ENCODE data around the gene DAP3.

- TF ChIP-seq CTCF (IDR thresholded peaks at IDR 0.05) (no peak), SIN3A (IDR thresholded peaks at IDR 0.05; ENCODE audit: borderline replicate concordance, insufficient read depth, low read depth, low read length) (no peak)
Observed at GRCh38 chr1:155691992-155692528, 3.2 kb downstream of the DAP3 start.
